ENCODE measurements around the gene PPP1R14B. TPM values are rescaled to one million over a fixed set of nuclear protein-coding genes. Genes with fewer than 3 reads are reported as not detected.
A peak's percentile ranks its signal among the peaks of the same experiment; 100 is the strongest.

Gene PPP1R14B
- total RNA-seq, 3 donors from 2014 or later = 73.6 to 142 (median 87.5) TPM

GRCh38 chr11:64243236-64243854, 3.4 kb downstream of the PPP1R14B start:
- Histone ChIP-seq H3K36me3 (ENCODE audit: low read depth) (no peaks in the 10 kb centered on the region), H3K4me3 (no peak overlapping the region), H3K4me1 (ENCODE audit: low read depth) (peaks cover 42% of the 10 kb centered on the region), H3K9me3 (no peaks in the 10 kb centered on the region)
- DNase-seq (peak in 2 of 3 donors; percentile 28 to 62), ATAC-seq (no peak)
- TF ChIP-seq CTCF (IDR thresholded peaks at IDR 0.05) = no peak
- intact Hi-C loops (cut with DNase I, micrococcal nuclease) = loop anchor here in 1 of 2 donors (10.0 kb wide), 1 partner anchor 59 kb away; the partner anchor contains the start of gene STIP1

GRCh38 chr11:64241491-64242374, 5.0 kb downstream of the PPP1R14B start:
- H3K4me1 ChIP-seq (ENCODE audit: low read depth) = peaks cover 48% of the 10 kb centered on the region
- intact Hi-C loops (cut with DNase I, micrococcal nuclease) = loop anchor here in 1 of 2 donors (10.0 kb wide), 1 partner anchor 57 kb away; the partner anchor contains the start of gene STIP1
- DNase-seq (peak in 1 of 3 donors; percentile 99), ATAC-seq (peak; percentile 7)
- TF ChIP-seq CTCF (IDR thresholded peaks at IDR 0.05) = peak; percentile 23
- H3K36me3 ChIP-seq (ENCODE audit: low read depth) = no peaks in the 10 kb centered on the region
- no peaks in the 10 kb centered on the region for H3K9me3 ChIP-seq
- H3K4me3 ChIP-seq = peak overlapping the region; percentile 86

GRCh38 chr11:64241241-64241490, 5.6 kb downstream of the PPP1R14B start:
- Histone ChIP-seq H3K9me3 (no peaks in the 10 kb centered on the region), H3K4me1 (ENCODE audit: low read depth) (peaks cover 48% of the 10 kb centered on the region), H3K4me3 (peak overlapping the region; percentile 20), H3K36me3 (ENCODE audit: low read depth) (no peaks in the 10 kb centered on the region)
- TF ChIP-seq CTCF (IDR thresholded peaks at IDR 0.05) = no peak
- peak; percentile 77 for ATAC-seq
- intact Hi-C loops (cut with DNase I, micrococcal nuclease) = loop anchor here in 1 of 2 donors (10.0 kb wide), 1 partner anchor 56 kb away; the partner anchor contains the start of gene STIP1
- peak in 2 of 3 donors; percentile 100 for DNase-seq

- no peaks in the 10 kb centered on the region for H3K9me3 ChIP-seq
- H3K4me3 ChIP-seq = peak within 1 kb of the TSS; percentile 86
- no peaks in the 10 kb centered on the region for H3K36me3 ChIP-seq (ENCODE audit: low read depth)
- H3K4me1 ChIP-seq (ENCODE audit: low read depth) = peaks cover 50% of the 10 kb centered on the region
- intact Hi-C loops (cut with DNase I, micrococcal nuclease) = loop anchor here in 1 of 2 donors (10.0 kb wide), 1 partner anchor 56 kb away; the partner anchor contains the start of gene STIP1
- peak; percentile 97 to 99 (median 99) for DNase-seq
- ATAC-seq = peak; percentile 69
- no peak for TF ChIP-seq CTCF (IDR thresholded peaks at IDR 0.05)
Measured at GRCh38 chr11:64240435-64241240, 6.1 kb downstream of the PPP1R14B start, which contains the start of gene FKBP2. FKBP2 (plus strand) TSS chr11:64241095; CDS start chr11:64242388, 1,293 bp downstream.

All from mucosa of descending colon (tissue), 3 donors.